ENCODE data around the gene HES7.

Gene HES7

GRCh38 chr17:8072729-8073461, 51.0 kb downstream of the HES7 start:
- no peak for DNase-seq (ENCODE audit: low read depth)

GRCh38 chr17:8072341-8072728, 51.6 kb downstream of the HES7 start:
- DNase-seq (ENCODE audit: low read depth), result no peak

- no peak for DNase-seq (ENCODE audit: low read depth)
These were observed 52.4 kb downstream of the HES7 start for GRCh38 chr17:8071496-8071895.

Data from activated T-helper 1 cell treated with Interleukin-2 at 50 U/mL for 16 hours (primary cell).